Measurements from ENCODE around the gene AK8. TPM values are rescaled to one million over a fixed set of nuclear protein-coding genes. Genes with fewer than 3 reads are reported as not detected.
A peak's percentile ranks its signal among the peaks of the same experiment; 100 is the strongest.

Gene AK8
- total RNA-seq, 1 donor from 2014 or later: 2.1 TPM

DNA sequence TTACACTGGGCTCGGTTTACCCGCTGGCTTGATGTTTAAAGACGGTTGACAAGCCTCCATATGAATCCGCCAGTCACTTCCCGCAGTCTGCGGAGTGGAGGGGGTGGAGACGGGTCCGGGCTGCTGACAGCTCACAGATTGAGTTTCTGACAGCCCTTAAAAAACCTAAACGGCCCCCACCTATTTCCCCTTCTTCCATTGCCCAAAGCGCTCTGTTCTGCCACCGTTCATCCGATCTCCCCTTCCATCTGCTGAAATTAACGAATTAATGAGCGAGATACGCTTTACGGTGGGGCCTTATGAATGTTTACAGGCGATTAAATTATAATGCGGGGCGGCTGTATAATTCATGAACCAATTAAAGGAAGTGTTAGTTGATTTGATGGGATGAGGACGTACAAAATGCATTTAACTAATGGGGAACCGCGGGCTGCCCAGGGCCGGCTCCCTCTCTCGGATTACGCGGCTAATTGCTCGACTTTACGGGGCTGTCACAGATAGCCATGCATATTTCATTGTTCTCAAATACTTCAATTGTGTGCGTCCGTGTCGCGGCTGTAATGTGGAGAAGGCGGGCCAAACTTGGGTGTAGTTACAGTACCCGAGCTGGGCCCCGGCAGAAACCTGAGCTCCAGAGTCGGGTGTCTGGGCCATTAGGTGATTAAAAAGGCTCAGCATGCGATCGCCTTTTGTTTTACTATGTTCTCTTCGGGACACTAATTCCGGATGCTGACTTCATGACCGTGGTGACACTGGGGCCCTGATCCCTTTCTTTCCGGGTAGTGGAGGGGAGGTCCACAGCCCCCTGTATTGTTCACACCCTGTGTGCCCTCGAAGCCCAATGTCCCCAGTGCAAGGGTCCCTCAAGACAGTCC is 133.0 kb downstream of the AK8 start:
- no peaks in the 10 kb centered on the region for H3K9me3 Mint-ChIP-seq
- TF ChIP-seq, protein P1, sequence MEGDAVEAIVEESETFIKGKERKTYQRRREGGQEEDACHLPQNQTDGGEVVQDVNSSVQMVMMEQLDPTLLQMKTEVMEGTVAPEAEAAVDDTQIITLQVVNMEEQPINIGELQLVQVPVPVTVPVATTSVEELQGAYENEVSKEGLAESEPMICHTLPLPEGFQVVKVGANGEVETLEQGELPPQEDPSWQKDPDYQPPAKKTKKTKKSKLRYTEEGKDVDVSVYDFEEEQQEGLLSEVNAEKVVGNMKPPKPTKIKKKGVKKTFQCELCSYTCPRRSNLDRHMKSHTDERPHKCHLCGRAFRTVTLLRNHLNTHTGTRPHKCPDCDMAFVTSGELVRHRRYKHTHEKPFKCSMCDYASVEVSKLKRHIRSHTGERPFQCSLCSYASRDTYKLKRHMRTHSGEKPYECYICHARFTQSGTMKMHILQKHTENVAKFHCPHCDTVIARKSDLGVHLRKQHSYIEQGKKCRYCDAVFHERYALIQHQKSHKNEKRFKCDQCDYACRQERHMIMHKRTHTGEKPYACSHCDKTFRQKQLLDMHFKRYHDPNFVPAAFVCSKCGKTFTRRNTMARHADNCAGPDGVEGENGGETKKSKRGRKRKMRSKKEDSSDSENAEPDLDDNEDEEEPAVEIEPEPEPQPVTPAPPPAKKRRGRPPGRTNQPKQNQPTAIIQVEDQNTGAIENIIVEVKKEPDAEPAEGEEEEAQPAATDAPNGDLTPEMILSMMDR (IDR thresholded peaks at IDR 0.05; ENCODE audit: unreplicated experiment): no peak
- peaks cover 32% of the 10 kb centered on the region for H3K4me1 Mint-ChIP-seq
- H3K36me3 Mint-ChIP-seq: no peaks in the 10 kb centered on the region
- peak overlapping the region; percentile 58 for H3K4me3 Mint-ChIP-seq
- no peak for DNase-seq (ENCODE audit: low spot score in 2 of 2, unreplicated experiment in 2 of 2)
- H3K27ac Mint-ChIP-seq: no peak overlapping the region
- peaks cover 69% of the 10 kb centered on the region for H3K27me3 Mint-ChIP-seq (ENCODE audit: low read depth)

DNA sequence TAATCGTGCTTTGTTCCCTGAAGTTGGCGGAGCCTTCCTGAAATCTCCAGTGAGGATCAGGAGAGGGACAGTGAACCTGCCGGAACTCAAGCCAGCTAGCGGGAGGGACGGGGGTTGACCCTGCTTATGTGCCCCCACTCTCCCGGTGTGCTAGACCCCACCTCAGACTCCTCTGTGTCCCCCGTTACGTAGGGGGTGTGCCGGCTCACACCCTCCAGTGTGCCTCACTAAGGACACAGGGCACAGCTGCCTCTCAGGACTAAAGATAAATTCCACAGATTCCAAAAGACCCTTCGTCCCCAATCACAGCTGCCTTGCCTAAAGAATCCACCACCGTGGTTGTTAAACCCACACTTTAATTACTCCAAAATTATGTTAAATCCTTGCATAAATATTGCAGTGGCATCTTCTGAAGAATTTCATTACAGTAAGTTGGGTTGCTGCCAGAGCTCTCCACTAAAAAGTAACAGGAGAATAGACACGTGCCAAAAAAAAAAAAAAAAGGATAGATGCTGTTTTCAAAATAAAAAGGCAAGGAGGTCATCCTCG is 134.1 kb downstream of the AK8 start:
- no peaks in the 10 kb centered on the region for H3K9me3 Mint-ChIP-seq
- DNase-seq (ENCODE audit: low spot score in 2 of 2, unreplicated experiment in 2 of 2): no peak
- peaks cover 69% of the 10 kb centered on the region for H3K27me3 Mint-ChIP-seq (ENCODE audit: low read depth)
- H3K4me3 Mint-ChIP-seq: peak overlapping the region; percentile 30
- no peak overlapping the region for H3K27ac Mint-ChIP-seq
- H3K4me1 Mint-ChIP-seq: peaks cover 32% of the 10 kb centered on the region
- TF ChIP-seq, protein P1 (IDR thresholded peaks at IDR 0.05; ENCODE audit: unreplicated experiment): no peak
- H3K36me3 Mint-ChIP-seq: no peaks in the 10 kb centered on the region

DNA sequence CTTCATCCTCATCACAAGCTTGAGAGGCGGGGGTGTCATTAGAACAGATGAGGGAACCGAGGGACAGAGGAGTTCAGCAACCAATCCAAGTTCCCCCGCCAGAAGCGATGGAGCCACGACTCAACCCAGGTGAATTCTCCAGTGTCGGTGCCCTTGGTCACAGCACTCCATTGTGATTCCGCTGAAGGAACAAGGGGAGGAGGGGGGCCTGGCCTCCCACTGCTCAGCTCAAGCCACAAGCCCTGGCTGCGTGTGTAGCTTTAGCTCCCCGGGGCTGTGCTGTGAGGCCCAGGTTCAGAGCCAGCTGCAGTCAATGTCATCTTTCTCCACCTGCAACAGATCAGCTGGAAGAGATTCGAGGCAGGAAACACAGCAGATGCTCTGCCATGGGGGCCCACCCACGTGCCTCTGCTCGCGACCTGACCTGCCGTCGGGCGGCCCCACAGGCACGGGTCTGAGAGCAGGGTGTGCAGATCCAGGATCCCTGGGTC is 135.2 kb downstream of the AK8 start:
- Mint-ChIP-seq H3K27me3 (ENCODE audit: low read depth) (peaks cover 68% of the 10 kb centered on the region), H3K9me3 (no peaks in the 10 kb centered on the region), H3K36me3 (no peaks in the 10 kb centered on the region), H3K4me3 (no peak overlapping the region), H3K4me1 (peaks cover 32% of the 10 kb centered on the region), H3K27ac (no peak overlapping the region)
- TF ChIP-seq, protein P1 (IDR thresholded peaks at IDR 0.05; ENCODE audit: unreplicated experiment): no peak
- no peak for DNase-seq (ENCODE audit: low spot score in 2 of 2, unreplicated experiment in 2 of 2)

DNA sequence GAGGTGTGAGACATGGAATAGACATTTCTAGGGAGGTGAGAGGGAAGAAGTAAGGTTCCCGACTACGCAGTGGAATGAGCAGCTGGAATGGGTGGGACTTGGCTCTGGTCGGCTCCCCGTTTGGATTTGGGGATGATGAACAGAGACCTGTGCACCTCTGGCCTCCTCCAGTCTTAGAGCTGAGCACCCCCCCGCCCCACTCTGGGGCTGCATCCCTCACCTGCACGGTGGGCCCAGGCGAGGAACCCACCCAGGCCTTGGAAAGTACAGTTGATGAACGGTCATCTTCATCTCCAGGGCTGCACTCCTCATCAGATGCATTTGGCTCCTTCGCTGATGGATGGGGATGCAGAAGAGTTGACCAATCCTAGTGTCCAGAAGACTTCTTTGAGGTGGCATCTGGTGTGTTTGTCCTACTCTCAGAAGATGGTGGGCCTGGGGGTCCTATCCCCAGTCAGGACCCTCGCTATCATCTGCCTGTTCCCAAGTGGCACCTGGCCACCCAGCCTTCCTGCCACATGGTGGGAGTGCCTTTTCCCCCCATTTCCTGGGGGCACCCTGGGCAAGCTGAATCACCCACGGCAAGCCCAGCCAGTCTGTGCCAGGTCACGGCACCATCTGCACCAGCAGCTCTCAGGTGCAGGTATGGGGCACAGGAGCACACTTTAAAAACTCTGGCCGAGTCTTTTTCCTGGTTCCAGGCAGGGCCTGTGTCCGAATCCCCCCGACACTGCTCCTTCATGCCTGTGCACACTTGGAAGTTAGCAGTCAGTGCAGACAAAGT is 137.4 kb downstream of the AK8 start:
- Mint-ChIP-seq H3K27ac (no peak overlapping the region), H3K9me3 (no peaks in the 10 kb centered on the region), H3K27me3 (ENCODE audit: low read depth) (peaks cover 63% of the 10 kb centered on the region), H3K36me3 (no peaks in the 10 kb centered on the region), H3K4me3 (no peak overlapping the region), H3K4me1 (peaks cover 32% of the 10 kb centered on the region)
- DNase-seq (ENCODE audit: low spot score in 2 of 2, unreplicated experiment in 2 of 2): no peak
- TF ChIP-seq, protein P1 (IDR thresholded peaks at IDR 0.05; ENCODE audit: unreplicated experiment): no peak

DNA sequence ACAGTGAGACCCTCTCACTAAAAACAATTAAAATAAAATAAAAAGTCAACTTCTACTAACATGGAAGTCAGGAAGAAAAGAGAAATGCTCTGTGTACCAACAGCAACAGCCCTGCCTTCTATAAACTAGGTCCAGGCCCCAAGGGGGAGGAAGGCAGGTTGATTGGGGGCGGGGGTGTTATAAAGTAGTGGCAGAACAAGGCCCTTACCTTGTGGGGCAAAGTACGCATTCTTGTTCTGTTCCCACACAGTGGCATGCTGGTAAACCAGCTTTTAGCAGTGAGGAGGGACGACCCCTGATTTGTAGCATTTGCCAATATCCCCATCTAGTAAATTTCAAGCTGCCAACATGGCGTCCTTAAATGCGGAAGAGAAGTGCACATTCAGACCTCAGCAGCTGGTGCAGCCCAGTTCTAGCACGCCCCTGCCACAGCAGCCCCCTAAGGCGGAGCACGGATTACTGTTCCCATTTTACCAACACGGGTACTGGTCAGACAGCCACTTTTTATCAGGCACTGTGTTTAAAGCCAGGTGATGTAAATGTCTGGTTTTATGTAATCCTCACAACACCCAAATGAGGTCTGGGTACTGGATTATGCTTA is 138.3 kb downstream of the AK8 start:
- Mint-ChIP-seq H3K4me3 (no peak overlapping the region), H3K36me3 (no peaks in the 10 kb centered on the region), H3K9me3 (no peaks in the 10 kb centered on the region), H3K4me1 (peaks cover 23% of the 10 kb centered on the region), H3K27ac (no peak overlapping the region), H3K27me3 (ENCODE audit: low read depth) (peaks cover 54% of the 10 kb centered on the region)
- TF ChIP-seq, protein P1 (IDR thresholded peaks at IDR 0.05; ENCODE audit: unreplicated experiment): no peak
- no peak for DNase-seq (ENCODE audit: low spot score in 2 of 2, unreplicated experiment in 2 of 2)
